GM19043 (cell line): ENCODE measurements around the gene UBR4.

Experiments
- ATAC-seq: cut with Tn5 transposase; IDR thresholded peaks from one replicate; pipeline ENCODE4 v1.9.1; 2021; ENCODE audit warnings: low read depth; ENCODE audit not compliant: unreplicated experiment

The UBR4 gene

DNA sequence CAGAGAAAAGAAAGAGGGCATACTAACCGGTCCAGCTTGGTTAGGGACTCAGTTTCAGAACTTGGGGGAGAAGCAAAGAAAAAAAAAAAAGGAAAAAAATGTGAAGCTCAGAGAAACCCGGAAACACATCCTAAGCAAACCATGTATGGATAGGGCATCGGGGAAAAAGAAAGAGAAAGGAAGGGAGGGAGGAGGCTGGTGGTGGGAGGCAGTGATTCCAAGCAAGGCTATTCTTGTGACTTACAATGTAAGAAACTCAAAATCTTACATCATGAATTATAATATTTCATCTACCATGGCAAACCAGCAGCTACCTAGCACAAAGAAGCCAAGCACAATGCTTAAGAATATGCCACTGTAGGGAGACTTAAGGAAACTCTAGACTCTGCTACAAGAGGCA is 60.3 kb downstream of the UBR4 start:
- no peak for ATAC-seq

DNA sequence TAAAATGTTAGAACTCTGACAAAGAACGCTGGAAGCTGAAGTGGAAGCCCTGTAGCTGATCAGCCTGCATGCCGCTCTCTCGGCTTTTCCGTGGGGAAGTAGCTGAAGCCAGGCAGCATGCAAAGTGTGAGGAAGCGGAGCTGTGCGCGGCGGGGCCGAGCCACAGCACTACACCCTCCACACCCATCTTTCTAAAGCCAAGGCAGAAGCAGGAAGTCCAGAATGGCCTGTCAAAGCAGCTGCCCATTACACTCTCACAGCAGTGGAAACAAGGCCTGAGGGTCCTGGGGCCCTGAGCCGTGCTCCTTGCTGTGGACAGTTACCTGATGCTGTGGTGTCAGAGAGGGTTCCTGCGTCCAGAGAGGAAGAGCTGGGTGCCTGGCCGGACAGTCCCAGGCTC is 69.6 kb downstream of the UBR4 start:
- ATAC-seq, result no peak

DNA sequence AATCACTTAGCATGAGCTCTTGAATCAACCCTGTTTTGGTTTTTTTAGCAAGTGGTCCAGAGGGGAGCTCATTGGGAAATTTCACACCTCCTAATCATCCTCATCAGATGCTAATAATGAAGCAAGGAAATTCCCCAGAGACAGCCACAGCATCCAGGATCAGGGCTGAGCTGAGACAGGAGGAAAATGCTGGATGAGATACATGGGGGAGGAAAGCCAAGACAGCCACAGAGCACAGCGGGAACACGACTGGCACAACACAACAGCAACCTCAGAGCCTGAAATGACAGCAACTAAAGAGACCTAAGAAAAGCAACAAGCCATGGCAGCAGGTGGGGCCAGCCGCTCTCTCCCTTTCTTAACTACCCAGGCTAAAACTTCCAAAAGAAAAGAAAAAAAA is 70.4 kb downstream of the UBR4 start:
- ATAC-seq, result no peak

DNA sequence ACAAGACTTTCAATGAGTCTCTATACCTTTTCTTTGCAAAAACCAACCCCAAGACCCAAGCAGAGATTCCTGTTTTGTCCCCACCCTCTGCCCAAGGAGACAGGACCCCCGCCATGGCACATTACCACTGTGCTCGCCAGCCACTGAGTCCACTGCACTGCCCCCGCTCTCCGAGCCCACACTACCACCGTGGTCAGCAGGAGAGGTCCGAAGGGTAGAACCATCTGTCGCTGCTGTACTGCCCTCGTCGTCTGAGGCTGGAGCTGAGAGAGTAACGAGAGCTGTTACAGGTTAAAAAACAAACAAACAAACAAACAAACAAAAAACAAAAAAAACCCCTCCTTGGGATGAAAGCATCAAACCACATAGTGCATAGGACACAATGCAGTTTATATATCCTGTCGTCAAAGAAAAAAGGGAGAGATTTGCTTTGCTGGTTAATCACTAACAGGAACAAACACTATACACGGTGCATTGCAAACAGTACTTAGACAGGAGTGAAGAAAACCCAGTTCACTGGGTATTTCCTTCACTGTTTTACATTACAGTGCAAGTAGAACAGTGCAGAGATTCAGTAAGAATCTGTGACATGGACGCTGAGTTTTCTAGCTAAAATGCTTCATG is 71.0 kb downstream of the UBR4 start:
- ATAC-seq, result no peak

DNA sequence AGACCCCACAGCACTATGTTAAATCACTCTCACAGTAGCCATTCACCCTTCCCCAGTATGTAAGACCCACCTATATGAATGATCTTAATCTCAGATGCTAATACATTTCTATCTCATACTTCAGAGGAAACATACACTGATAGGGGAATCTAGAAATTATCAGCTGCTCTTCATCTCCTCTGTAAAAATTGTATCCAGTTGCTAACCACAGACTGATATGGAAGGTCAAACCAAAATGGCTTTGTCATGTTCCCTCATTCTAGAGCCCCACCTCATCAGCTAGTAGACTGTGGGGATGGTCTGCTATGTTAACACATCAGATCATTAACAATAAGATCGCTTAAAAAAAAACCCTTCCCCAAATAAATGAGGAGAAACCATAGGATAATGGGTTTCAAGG is 71.7 kb downstream of the UBR4 start:
- no peak for ATAC-seq

DNA sequence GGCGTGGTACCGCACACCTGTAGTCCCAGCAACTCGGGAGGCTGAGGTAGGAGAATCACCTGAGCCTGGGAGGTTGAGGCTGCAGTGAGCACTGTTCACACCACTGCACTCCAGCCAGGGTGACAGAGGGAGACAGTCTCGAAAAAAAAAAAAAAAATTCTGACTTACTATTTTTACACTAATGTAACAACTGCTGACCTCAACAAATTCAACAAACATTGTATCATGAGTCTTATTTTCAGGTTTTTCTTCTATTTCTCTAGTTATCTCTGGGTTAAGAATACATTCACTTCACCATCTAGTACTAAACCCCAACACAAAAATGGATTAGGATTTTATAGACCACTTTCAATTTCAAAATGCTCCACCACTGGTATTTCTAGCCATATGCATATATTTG is 72.9 kb downstream of the UBR4 start:
- no peak for ATAC-seq

DNA sequence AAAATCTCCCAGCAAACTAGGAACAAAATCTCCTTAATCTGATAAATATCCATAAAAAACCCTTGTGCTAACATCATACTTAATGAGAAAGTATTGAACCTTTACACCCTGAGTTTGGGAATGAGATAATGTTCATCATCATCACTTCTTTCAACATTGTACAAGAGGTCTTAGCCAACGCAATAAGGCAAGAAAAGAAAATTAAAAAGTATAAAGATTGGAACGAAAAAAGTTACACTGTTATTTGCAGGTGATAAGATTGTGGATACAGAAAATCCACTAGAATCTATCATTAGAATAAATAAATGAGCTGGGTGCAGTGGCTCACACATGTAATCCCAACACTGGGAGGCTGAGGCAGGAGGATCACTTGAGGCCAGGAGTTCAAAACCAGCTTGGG is 76.7 kb downstream of the UBR4 start:
- no peak for ATAC-seq

DNA sequence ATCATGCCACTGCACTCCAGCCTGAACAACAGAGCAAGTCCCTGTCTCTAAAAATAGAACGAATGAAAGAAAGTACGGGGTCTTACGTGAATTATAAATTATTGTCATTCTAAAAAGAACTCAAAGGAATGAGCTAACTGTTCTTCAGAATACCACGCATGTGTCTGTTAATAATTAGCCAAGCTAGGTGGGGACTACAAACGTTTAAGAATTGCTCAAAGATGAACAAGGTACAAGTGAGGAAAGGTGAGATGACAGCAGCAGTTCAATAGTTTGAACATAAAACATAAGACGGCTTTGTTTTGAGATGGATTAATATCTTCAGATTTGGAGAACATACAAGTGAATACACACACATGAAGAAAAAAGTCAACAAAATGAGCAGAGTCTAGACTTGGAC is 79.6 kb downstream of the UBR4 start:
- ATAC-seq, result no peak

DNA sequence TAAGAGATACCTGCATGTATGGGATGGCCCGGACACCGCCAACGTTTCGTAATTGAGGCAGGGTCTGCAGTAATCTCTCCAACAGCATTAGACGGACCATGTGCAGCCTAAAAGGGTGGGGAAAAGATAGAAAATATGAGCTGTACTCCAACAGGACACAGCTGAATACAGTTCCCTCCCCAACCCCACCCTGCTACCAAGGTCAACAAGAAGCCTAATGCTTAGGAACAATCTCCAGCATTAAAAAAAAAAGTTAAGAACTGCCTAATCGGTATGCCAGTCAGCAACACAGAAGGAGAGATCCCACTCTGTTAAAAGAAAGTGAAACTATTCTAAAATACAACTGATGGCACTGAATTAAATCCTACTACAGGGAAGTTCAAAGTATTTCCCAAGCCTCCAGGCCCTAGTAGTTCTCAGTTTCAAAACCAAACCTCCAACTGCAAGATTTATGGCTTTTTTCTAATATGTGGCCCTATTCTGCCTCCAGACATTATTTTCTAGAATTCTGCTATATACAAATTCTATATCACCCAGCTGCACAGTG is 81.0 kb downstream of the UBR4 start:
- no peak for ATAC-seq

DNA sequence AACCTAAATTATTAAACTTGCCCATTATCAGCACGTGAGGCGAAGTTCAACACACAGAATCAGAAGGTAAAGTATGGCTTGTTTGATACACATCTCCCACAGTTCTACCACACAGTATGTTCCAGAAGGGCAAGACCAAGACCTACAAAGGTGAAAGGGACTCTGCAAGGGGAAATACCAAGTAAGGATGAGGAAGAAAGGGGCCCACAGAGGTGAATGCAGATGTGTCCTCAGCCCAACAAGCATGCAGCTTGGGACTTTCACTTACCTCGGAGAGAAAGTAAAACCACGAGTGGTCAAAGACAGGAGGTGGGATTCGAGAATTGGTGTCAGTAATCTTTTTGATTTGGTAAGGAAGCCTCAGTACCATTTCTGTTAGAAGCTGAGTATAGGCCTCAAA is 85.8 kb downstream of the UBR4 start:
- no peak for ATAC-seq

DNA sequence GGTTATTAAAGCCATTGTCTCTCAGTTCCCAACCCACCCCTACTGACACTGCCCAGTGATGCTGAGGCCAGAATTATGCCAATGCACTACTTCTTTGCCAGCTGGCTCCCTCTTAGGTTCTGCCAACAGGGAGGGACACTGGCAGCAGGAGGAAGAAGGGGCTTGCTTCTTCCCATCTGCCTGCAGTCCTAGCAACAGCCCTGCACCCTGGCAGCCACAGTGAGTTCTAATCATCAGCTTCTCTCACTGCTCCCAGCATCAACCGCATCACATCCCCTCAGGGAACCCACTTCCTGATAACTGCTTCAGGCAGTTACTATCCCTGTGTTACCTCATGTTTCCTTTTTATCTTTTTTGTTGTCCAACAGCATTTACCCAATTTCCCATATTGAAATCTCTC is 86.2 kb downstream of the UBR4 start:
- ATAC-seq, result no peak

DNA sequence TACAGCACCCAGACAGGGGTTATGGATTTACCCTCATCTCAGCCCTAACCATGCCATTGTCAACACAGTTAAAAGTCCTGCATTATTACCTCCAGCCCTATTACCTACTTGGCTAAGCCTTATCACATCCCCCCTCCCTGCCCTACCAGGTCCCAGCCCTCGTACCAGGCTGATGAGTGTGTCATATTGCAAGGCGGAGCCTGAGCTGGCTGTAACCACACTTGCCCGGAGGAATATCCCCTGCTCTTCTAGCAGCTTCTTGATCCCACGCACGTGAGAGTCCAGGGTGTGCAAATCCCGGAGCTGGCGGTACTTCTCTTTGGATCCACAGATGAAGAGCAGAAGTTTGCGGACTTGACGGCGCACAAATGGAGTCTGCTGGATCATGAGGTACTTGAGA is 87.4 kb downstream of the UBR4 start:
- no peak for ATAC-seq

DNA sequence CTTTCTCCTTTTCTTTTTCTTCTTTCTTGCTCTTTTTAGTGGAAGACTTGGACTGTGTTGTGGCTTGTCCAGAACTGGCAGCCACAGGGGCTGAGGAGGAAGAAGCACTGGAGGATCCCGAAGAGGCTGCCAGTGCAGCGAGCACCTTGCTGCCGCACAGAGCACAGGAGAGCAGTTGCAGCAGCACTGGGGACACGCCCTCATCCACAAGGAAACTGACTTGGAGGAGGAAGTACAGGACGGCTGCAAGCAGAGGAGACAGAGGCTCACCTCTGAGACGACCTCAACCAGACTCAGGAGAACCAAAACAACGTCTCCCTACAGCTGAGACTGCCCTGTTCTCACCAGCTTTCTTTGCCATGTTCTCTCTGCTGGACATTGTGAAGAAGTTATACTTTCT is 88.9 kb downstream of the UBR4 start:
- no peak for ATAC-seq

DNA sequence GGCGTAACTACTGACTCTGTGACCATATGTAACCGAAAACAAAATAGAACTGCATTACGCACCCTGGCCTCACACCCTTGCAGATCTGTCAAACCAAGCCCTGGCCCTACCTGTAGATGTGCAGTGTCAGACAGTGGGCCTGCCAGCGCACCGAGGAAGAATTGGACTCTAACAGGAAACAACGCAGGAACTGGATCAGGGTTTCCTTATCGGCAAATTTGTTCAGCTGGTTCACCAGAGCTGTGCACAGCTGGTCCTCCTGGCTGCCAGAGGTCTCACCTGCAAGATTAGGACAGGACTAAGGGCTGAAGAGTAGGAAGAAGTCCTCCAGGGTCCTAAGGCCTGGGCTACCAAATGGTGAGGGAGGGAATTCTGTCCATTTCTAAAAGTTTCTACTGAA is 90.0 kb downstream of the UBR4 start:
- no peak for ATAC-seq

DNA sequence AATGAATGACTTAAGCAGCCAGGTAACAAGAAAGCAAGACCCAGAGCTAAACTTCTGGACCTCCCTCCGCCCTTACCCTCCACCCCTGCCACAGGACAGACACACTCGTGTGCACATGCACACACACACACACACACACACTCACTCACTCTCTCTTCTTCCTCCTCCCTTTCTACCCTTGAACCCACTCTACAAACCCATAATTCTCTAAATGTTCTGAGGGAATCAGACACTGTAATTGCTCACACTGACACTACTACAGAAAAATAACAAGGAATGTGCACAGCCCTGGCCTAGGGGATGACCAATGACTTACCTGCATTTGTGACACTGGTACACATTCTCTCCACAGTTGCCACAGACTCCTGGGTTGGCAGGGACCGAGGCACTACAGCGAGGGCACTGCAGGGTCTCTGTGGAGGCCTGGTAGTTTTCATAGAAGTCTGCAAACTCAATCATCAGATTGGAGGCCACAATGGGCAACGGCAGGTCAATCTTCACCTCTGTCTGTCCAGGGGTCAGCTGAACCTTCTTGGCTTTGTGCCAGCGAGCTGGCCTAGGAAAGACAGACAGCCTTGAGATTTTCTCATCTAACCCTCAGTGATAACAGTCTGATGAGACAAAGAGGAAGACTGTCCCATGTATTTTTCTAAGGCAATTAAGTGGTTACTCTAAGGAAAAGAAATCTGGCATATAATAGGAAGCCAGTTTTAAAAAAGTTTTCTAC is 94.8 kb downstream of the UBR4 start:
- ATAC-seq, result no peak

DNA sequence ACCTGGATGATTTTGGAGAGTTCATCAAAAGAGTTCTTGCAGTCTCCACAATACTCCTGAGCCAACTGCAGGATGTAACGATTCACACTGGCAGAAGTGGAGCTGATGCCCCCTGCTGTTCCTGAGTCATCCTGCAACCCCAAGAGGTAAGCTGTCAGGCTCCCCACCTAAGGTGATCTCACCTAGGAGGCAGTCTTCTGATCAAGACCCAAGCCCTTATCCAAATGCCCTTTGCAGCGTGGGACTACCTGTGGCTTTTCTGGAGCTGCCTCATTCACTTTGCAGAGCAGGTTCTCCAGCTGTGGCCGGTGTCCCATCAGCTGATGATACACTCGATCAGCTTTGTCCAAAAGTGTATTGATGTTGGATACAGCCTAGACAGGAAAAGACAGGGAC is 96.4 kb downstream of the UBR4 start:
- no peak for ATAC-seq

DNA sequence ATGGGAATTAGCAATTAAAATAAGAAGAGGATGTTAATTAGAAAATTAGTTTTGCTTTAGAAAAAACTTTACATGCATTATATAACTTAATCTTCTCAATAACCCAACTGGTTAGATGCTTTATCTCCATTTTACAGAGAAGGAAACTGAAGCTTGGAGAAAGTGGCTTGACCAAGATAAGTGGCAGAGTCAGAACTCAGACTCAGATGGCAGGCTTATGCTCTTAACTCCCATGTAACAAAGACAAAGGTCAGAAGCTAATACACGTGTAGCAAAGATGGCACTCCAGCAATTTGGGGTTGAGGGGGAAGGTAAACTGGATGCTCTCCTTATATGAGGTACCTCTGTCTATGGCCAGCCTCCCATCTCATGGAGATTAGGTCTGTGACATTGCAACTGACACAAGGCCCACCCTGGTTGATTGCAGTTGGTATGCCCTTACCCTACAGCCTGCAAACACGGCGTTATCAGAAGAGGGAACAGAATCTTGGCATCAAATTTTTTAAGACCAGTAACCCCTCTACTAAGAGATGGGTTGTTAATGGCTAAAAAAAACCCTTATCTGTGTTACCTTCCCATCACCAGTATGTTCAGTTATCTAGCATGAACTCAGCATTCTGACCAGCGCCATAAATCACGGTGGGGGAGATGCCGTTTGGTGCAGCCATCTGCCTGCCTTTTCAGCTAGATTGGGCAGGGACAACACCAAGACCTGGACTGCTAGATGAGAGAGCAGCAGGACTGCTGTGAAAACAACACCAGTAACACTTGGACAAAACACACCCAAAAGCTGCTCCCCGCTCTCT is 97.0 kb downstream of the UBR4 start:
- no peak for ATAC-seq

DNA sequence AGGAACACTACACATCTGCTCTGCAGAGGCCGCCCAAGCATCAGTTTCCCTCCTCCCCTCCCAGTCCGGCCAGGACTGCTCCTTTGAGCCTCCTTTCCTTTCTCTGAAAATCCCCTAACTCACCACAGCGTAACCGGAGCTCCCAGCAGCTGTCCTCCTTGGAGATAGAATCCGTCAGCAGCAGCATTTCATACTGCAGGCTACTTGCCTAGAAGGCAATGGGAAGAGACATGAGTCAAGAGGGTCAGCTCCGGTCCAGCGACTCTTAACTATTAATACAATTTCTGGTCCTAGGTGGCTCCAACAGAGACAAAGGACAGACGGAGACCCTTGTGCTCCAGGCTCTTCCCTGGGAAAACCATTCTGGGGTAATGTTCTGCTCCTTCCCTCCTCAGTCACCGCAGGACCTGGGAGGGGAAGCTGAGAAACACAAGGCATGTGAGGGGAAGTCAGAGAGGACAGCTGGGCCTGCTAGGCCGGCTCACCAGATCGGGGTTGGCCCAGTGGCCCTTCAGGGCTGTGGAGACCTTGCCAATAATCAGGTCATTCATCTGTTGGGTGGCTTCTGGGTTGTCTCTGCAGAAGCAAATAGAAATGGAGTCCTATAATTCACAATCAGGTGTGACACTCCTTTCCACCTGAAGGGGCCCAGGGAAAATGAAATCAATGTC is 99.7 kb downstream of the UBR4 start:
- ATAC-seq, result no peak

DNA sequence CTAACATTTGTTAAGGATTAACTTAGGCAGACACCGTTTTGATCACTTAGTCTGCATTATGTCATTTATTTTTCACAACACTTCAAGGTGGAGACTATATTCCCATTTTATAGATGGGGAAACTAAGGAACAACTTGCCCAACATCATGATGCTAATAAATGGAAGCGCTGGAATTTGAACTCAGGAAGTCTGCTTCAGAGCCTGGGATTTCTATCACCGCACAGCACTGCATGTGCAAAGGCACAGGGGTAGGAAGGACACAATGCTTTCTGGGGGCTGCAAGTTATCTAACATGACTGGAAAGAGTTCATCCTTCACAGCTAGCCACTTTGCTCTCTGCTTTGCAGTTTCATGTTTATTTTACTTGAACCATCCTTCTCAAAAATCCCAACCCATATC is 100.5 kb downstream of the UBR4 start:
- no peak for ATAC-seq

DNA sequence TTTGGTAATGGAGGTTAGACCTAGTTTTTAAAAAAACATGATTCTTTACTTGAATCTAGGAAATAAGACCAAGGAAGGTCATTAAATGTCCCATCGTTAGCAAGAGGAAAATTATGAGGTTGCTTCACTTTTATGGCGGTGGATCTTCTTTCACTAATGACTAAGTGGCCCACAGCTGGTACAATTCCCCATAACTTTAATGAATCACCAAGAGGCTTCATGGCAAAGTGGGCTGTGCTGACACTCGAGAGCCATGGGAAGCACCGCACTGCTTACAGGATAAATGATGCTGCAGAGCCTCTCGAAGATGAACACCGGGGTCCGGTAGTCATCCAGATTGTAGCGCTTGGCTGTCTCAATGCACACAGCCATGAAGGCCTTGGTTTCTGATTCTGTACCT is 108.8 kb downstream of the UBR4 start:
- no peak for ATAC-seq

DNA sequence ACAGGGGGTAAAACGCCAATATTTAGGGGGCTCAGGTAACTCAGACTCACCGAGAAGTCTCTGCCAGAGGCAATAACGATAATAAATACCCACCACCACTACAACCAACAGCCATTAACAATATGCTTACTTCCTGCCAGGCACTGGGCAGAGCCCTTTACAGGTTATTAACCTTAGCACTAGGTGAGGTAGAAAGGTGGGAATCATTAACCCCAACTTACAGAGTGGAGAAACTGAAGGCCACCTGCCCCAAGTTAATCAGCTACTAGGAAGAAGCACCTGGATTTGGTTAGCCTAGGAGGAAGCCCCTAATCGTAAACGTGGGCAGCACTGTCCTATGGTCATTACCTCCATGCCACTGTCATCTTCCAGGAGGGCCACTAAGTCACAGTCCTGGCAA is 110.0 kb downstream of the UBR4 start:
- no peak for ATAC-seq
